ENCODE measurements around the gene EGFL7.

EGFL7 gene

DNA sequence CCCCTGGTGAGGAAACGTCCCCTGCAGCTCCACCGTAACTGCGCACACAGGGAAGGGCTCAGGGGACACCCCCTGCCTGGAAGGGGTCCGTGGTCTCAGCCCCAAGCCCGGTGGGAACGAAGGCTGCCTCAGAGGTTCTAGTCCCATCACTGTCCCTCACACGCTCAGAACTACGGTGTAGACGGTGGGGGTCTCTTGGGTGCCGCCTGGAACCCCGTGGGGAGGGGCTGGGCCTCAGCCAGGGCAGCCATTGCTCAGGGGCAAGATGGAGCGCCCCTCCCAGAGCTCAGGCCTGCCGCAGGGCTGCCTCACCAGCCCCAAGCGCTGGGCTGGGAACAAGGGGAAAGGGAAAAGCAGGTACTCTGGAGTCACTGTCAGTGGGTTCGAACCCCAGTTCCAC is 21.6 kb downstream of the EGFL7 start (continued):
- TF ChIP-seq ZNF560 (tag by site-specific recombination; IDR thresholded peaks at IDR 0.05; ENCODE audit: borderline replicate concordance) (no peak), ZNF19 (tag by site-specific recombination; IDR thresholded peaks at IDR 0.05; ENCODE audit: low read depth) (no peak), ZNF239 (tag by site-specific recombination; IDR thresholded peaks at IDR 0.05) (no peak), ZNF830 (tag by site-specific recombination; IDR thresholded peaks at IDR 0.05; ENCODE audit: low read depth) (no peak), ZNF76 (tag by site-specific recombination; IDR thresholded peaks at IDR 0.05; ENCODE audit: borderline replicate concordance, low read depth) (no peak), GLIS2 (tag by site-specific recombination; IDR thresholded peaks at IDR 0.05) (no peak), MEIS1 (CRISPR knock-in tag; IDR thresholded peaks at IDR 0.05; ENCODE audit: borderline replicate concordance) (no peak), ZNF2 (tag by site-specific recombination; IDR thresholded peaks at IDR 0.05) (no peak)

GRCh38 chr9:136684799-136685198 is 22.1 kb downstream of the EGFL7 start:
- ChIA-PET POLR2A (no interaction called here), CTCF (interaction anchor here (0.9 to 5.5 kb wide), 3 partner anchors 9 to 44 kb away, joined by 3 to 60 read pairs (median 10); no protein-coding TSS in a partner anchor)
- no peak overlapping the region for H3K27ac ChIP-seq (ENCODE audit: extremely low read depth, low read depth, low read length)
- H3K36me3 ChIP-seq (ENCODE audit: control insufficient read depth in 2 of 2, insufficient read depth in 1 of 2, low read length in 2 of 2): peaks cover 0 to 7% of the 10 kb centered on the region in 2 experiments; a peak in 1 of 3 replicates
- no peak overlapping the region for H3K4me3 ChIP-seq (ENCODE audit: low read depth, low read length)
- no peak for TF ChIP-seq ZNF221 (tag by site-specific recombination; IDR thresholded peaks at IDR 0.05; ENCODE audit: borderline replicate concordance)
- no peak for TF ChIP-seq KLF10 (tag by site-specific recombination; IDR thresholded peaks at IDR 0.05)
- no peak for TF ChIP-seq ZNF214 (tag by site-specific recombination; IDR thresholded peaks at IDR 0.05; ENCODE audit: borderline replicate concordance)
- TF ChIP-seq SALL2 (tag by site-specific recombination; IDR thresholded peaks at IDR 0.05; ENCODE audit: borderline replicate concordance): no peak
- no peak for TF ChIP-seq SCRT1 (tag by site-specific recombination; IDR thresholded peaks at IDR 0.05; ENCODE audit: borderline replicate concordance)
- no peak for TF ChIP-seq ZBTB7A (tag by site-specific recombination; IDR thresholded peaks at IDR 0.05; ENCODE audit: low read depth)
- TF ChIP-seq ZNF280C (tag by site-specific recombination; IDR thresholded peaks at IDR 0.05): no peak
- no peak for TF ChIP-seq OSR2 (tag by site-specific recombination; IDR thresholded peaks at IDR 0.05)
- TF ChIP-seq ZNF596 (tag by site-specific recombination; IDR thresholded peaks at IDR 0.05): no peak
- TF ChIP-seq, protein P1, sequence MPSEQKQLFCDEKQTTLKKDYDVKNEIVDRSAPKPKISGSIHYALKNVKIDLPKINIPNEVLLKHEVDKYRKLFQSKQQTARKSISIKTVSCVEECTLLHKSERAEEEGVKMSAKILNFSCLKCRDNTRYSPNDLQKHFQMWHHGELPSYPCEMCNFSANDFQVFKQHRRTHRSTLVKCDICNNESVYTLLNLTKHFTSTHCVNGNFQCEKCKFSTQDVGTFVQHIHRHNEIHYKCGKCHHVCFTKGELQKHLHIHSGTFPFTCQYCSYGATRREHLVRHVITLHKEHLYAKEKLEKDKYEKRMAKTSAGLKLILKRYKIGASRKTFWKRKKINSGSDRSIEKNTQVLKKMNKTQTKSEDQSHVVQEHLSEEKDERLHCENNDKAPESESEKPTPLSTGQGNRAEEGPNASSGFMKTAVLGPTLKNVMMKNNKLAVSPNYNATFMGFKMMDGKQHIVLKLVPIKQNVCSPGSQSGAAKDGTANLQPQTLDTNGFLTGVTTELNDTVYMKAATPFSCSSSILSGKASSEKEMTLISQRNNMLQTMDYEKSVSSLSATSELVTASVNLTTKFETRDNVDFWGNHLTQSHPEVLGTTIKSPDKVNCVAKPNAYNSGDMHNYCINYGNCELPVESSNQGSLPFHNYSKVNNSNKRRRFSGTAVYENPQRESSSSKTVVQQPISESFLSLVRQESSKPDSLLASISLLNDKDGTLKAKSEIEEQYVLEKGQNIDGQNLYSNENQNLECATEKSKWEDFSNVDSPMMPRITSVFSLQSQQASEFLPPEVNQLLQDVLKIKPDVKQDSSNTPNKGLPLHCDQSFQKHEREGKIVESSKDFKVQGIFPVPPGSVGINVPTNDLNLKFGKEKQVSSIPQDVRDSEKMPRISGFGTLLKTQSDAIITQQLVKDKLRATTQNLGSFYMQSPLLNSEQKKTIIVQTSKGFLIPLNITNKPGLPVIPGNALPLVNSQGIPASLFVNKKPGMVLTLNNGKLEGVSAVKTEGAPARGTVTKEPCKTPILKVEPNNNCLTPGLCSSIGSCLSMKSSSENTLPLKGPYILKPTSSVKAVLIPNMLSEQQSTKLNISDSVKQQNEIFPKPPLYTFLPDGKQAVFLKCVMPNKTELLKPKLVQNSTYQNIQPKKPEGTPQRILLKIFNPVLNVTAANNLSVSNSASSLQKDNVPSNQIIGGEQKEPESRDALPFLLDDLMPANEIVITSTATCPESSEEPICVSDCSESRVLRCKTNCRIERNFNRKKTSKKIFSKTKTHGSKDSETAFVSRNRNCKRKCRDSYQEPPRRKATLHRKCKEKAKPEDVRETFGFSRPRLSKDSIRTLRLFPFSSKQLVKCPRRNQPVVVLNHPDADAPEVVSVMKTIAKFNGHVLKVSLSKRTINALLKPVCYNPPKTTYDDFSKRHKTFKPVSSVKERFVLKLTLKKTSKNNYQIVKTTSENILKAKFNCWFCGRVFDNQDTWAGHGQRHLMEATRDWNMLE (tag by site-specific recombination; conservative IDR thresholded peaks at IDR 0.05; ENCODE audit: low read depth): no peak
- TF ChIP-seq GLIS2 (tag by site-specific recombination; IDR thresholded peaks at IDR 0.05): no peak
- TF ChIP-seq, protein P2, sequence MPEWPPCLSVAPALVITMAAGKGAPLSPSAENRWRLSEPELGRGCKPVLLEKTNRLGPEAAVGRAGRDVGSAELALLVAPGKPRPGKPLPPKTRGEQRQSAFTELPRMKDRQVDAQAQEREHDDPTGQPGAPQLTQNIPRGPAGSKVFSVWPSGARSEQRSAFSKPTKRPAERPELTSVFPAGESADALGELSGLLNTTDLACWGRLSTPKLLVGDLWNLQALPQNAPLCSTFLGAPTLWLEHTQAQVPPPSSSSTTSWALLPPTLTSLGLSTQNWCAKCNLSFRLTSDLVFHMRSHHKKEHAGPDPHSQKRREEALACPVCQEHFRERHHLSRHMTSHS (tag by site-specific recombination; IDR thresholded peaks at IDR 0.05): no peak
- no peak for TF ChIP-seq ZNF792 (tag by site-specific recombination; IDR thresholded peaks at IDR 0.05)
- TF ChIP-seq KLF16 (tag by site-specific recombination; IDR thresholded peaks at IDR 0.05): no peak
- no peak for TF ChIP-seq GFI1B (tag by site-specific recombination; IDR thresholded peaks at IDR 0.05)
- no peak for TF ChIP-seq ZNF544 (tag by site-specific recombination; IDR thresholded peaks at IDR 0.05)
- H3K4me1 ChIP-seq (ENCODE audit: control insufficient read depth, insufficient read depth, low read length): peaks cover 5% of the 10 kb centered on the region
- no peaks in the 10 kb centered on the region for H3K9me3 ChIP-seq (ENCODE audit: control insufficient read depth, insufficient read depth, low read depth, low read length)

All from HEK293 (cell line).